NCI-H460 (cell line): ENCODE results near the gene CADM3. TPM values are rescaled to one million over a fixed set of nuclear protein-coding genes. Genes with fewer than 3 reads are reported as not detected.

Source experiments
- DNase-seq: peaks from one replicate; pipeline ENCODE4 v3.0.0-alpha.2; 2016; ENCODE audit warnings: low read depth; ENCODE audit errors: extremely low read depth
- total RNA-seq: library from RNA; depleted of rRNA; stranded (reverse); fragments of >200 nt; shearing (Covaris generic); gene quantifications from 2 replicates; pipeline ENCODE4 v1.2.3, GENCODE V29; 2014

Gene CADM3
- total RNA-seq, 1 experiment from 2014 or later = not detected

GRCh38 chr1:159204161-159205141 lies 33.0 kb downstream of the CADM3 start, which contains the start of gene ACKR1:
TSS of gene ACKR1 (plus strand) at chr1:159204875. CDS start at chr1:159204960, 85 bp downstream.
- no peak for DNase-seq

GRCh38 chr1:159205225-159205624 lies 33.8 kb downstream of the CADM3 start:
- DNase-seq = no peak

GRCh38 chr1:159206110-159206509 lies 34.7 kb downstream of the CADM3 start:
- no peak for DNase-seq

GRCh38 chr1:159207080-159207479 lies 35.7 kb downstream of the CADM3 start:
- DNase-seq = no peak

GRCh38 chr1:159207774-159208173 lies 36.4 kb downstream of the CADM3 start:
- DNase-seq = no peak

- no peak for DNase-seq
Observed at GRCh38 chr1:159208175-159208825, 36.9 kb downstream of the CADM3 start.

GRCh38 chr1:159209061-159209460 lies 37.6 kb downstream of the CADM3 start:
- DNase-seq = no peak

GRCh38 chr1:159211331-159212136 lies 40.1 kb downstream of the CADM3 start:
- DNase-seq = peak; percentile 62

- no peak for DNase-seq
Observed at GRCh38 chr1:159212596-159212995, 41.2 kb downstream of the CADM3 start.

GRCh38 chr1:159214149-159214760 lies 42.8 kb downstream of the CADM3 start:
- DNase-seq = peak; percentile 48

GRCh38 chr1:159218649-159219636 lies 47.5 kb downstream of the CADM3 start:
- no peak for DNase-seq

GRCh38 chr1:159222075-159222865 lies 50.9 kb downstream of the CADM3 start:
- no peak for DNase-seq

- DNase-seq = no peak
Observed at GRCh38 chr1:159223004-159223403, 51.6 kb downstream of the CADM3 start.

- no peak for DNase-seq
Observed at GRCh38 chr1:159228554-159228953, 57.1 kb downstream of the CADM3 start.

GRCh38 chr1:159229260-159229885 lies 58.0 kb downstream of the CADM3 start:
- no peak for DNase-seq

GRCh38 chr1:159229896-159230295 lies 58.5 kb downstream of the CADM3 start:
- no peak for DNase-seq

- no peak for DNase-seq
Observed at GRCh38 chr1:159239551-159240220, 68.3 kb downstream of the CADM3 start.
